Activated T-cell treated with anti-CD3 and anti-CD28 coated beads, Interleukin-2, amount 50 U/mL, for 72 hours (primary cell): Measurements from ENCODE around the gene EPB41L2. TPM values are rescaled to one million over a fixed set of nuclear protein-coding genes. Genes with fewer than 3 reads are reported as not detected.
"Not testable (repeated sequence)": the region's sequence is repeated elsewhere in the genome, so short reads cannot be mapped to it uniquely, and the experiment has no call there.

Source experiments
- ATAC-seq, 2 donors: fragments of 150-1000 bp; cut with Tn5 transposase; replicated peaks in 1 of 2; 2 replicates each; pipeline ENCODE4 v1.10.0; 2021; ENCODE audit warnings: moderate library complexity in 2 of 2, mild to moderate bottlenecking in 1 of 2
- DNase-seq, 2 donors: peaks; one replicate each; pipeline ENCODE4 v3.0.0; 2021 to 2022; ENCODE audit warnings: mixed read lengths in 1 of 2
- H3K27ac Mint-ChIP-seq: one replicate; pipeline ENCODE4 v1.8.0; 2022; ENCODE audit warnings: mild to moderate bottlenecking, moderate library complexity, mixed read lengths
- H3K27me3 Mint-ChIP-seq: one replicate; pipeline ENCODE4 v1.8.0; 2022; ENCODE audit warnings: low read depth, mixed read lengths
- H3K36me3 Mint-ChIP-seq, 2 donors: one replicate each; pipeline ENCODE4 v1.8.0; 2022; ENCODE audit warnings: mixed read lengths in 2 of 2, mild to moderate bottlenecking in 1 of 2; ENCODE audit not compliant: insufficient read depth in 2 of 2
- H3K4me1 Mint-ChIP-seq: one replicate; pipeline ENCODE4 v1.8.0; 2022; ENCODE audit warnings: low read depth, mixed read lengths
- H3K4me3 Mint-ChIP-seq, 2 donors: one replicate each; pipeline ENCODE4 v1.8.0; 2022; ENCODE audit warnings: mild to moderate bottlenecking in 2 of 2, mixed read lengths in 2 of 2, moderate library complexity in 2 of 2
- H3K9me3 Mint-ChIP-seq, 2 donors: one replicate each; pipeline ENCODE4 v1.8.0; 2022; ENCODE audit warnings: mixed read lengths in 2 of 2
- total RNA-seq, 2 donors: library from RNA; stranded (reverse); gene quantifications; one replicate each; pipeline ENCODE4 v1.2.3, GENCODE V29; 2022

Gene EPB41L2
- total RNA-seq, 2 donors from 2014 or later: 17.5 to 27.4 TPM

DNA sequence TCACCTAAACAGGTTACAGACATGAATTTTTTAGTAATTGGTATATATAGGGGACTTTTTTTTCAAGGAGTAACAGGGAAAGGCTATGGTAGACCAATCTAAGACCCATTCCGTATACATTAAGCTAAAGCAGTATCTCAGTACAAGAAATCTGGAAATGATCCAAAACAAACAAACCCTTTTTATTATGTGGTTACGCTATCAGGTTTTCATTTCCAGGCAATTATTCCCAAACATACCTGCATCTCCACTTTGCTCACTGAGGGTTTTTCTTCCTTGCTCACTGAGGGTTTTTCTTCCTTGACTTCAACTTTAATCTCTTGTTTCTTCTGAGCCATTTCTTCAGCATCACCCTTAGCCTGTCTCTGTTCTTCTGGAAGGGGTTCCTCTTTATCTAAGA is 107.3 kb downstream of the EPB41L2 start:
- Mint-ChIP-seq H3K27ac (no peak overlapping the region), H3K4me3 (no peak overlapping the region), H3K9me3 (peaks cover 0 to 4% of the 10 kb centered on the region in 2 donors), H3K27me3 (no peaks in the 10 kb centered on the region), H3K36me3 (no peaks in the 10 kb centered on the region), H3K4me1 (no peaks in the 10 kb centered on the region)
- ATAC-seq (no peak), DNase-seq (no peak)

DNA sequence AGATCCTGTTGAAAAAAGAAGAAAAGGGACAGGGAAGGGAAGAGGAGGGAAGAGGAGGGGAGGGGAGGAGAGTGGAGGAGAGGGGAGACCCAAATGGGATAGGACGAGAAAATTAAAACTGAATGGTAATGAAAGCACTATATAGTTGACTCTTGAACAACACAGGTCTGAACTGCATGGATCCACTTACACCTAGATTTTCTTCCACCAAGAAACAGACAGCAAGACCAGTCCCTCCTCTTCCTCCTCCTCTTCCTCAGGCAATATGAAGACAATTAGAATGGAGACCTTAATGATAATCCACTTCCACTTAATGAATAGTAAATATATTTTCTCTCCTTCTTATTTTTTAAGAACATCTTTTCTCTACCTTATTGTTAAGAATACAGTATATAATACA is 113.5 kb downstream of the EPB41L2 start:
- DNase-seq (no peak), ATAC-seq (no peak)
- H3K4me3 Mint-ChIP-seq: no peak overlapping the region
- no peaks in the 10 kb centered on the region for H3K36me3 Mint-ChIP-seq
- H3K27ac Mint-ChIP-seq: no peak overlapping the region
- H3K27me3 Mint-ChIP-seq: no peaks in the 10 kb centered on the region
- no peaks in the 10 kb centered on the region for H3K4me1 Mint-ChIP-seq
- H3K9me3 Mint-ChIP-seq: no peaks in the 10 kb centered on the region

DNA sequence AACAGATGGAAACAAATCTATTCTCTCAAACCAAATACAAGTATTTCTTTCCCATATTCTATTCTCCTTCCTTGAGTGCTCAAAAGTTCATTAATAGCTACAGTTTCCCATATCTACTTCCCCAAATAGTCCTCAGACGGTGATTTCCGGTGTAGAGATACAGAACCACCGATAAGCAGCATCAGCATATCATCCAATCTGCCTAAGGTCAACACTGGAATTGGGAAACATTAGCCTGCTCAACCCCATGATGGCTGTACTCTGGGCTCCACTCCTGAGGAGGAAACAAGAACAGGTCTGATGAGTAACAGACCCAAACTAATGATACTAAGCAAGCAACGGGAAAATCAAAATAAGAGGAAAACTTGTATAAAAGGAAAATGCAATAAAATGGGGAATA is 115.6 kb downstream of the EPB41L2 start:
- Mint-ChIP-seq H3K9me3 (no peaks in the 10 kb centered on the region), H3K36me3 (no peaks in the 10 kb centered on the region), H3K4me1 (no peaks in the 10 kb centered on the region), H3K27me3 (no peaks in the 10 kb centered on the region), H3K4me3 (no peak overlapping the region), H3K27ac (no peak overlapping the region)
- ATAC-seq: no peak
- no peak for DNase-seq

DNA sequence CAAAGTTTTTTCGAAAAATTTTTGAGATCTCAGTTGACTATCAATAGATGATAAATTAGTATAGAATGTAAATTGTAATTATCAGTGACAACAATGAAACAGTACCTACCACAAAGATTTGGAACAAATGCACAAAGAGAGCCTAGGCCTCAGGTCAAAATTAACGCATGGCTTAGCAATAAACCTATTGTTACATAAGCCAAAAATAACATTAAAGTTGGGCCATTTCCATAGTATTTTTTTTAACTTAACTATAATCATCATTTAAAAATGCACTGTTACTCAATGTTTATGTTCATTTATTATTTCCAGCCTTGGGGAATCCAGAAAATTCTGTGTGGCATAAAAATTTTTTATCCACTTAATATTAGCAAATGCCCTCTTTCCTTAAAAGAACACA is 117.0 kb downstream of the EPB41L2 start:
- no peak overlapping the region for H3K4me3 Mint-ChIP-seq
- H3K27ac Mint-ChIP-seq: no peak overlapping the region
- no peaks in the 10 kb centered on the region for H3K36me3 Mint-ChIP-seq
- no peaks in the 10 kb centered on the region for H3K9me3 Mint-ChIP-seq
- no peak for DNase-seq
- no peak for ATAC-seq
- no peaks in the 10 kb centered on the region for H3K4me1 Mint-ChIP-seq
- H3K27me3 Mint-ChIP-seq: no peaks in the 10 kb centered on the region

DNA sequence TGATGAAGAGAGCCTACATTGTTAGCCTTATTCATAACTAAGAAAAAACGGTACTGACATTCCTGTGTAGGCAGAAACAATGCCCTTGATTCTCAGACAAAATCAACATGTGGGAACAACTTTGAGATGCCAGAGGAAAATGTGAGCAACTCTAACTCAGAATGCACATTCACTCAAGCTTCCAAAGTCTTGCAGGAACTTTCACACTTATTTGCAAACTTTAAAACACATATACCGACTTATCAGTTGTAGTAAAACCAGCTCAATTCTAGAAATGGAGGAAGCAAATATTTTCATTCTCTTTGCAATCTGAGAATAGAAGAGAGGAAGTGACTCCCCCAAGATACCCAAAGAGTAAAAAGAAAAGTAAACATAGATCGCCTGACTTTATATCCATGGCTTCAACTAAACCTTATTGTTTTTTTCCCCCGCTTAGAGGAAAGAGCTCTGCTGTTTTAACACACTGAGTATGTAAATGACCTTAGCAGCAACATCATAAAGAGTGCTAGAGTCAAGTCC is 117.6 kb downstream of the EPB41L2 start:
- H3K4me1 Mint-ChIP-seq: no peaks in the 10 kb centered on the region
- no peak overlapping the region for H3K4me3 Mint-ChIP-seq
- no peak for DNase-seq
- no peaks in the 10 kb centered on the region for H3K9me3 Mint-ChIP-seq
- no peaks in the 10 kb centered on the region for H3K36me3 Mint-ChIP-seq
- ATAC-seq: no peak
- H3K27me3 Mint-ChIP-seq: no peaks in the 10 kb centered on the region
- H3K27ac Mint-ChIP-seq: no peak overlapping the region

DNA sequence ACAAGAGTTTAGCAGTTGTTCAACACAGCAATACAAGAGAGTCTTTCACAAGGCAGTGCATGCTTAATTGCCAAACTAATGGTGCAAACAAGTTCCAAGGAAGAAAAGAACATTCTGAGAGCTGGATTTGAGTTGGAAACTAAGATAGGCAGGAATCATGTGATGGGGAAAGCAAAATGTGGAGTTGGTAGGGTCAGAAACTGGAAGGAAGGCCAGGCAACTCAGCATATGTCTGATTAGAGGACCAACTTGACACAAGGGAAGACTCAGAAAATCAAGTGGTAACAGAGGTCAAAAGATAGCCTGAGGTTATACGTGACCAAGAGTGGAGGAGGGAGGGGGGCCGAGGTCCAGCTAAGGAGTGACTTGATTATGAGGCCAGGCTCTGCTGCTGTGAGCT is 118.6 kb downstream of the EPB41L2 start:
- ATAC-seq (no peak), DNase-seq (no peak)
- Mint-ChIP-seq H3K4me3 (no peak overlapping the region), H3K36me3 (no peaks in the 10 kb centered on the region), H3K27ac (no peak overlapping the region), H3K27me3 (no peaks in the 10 kb centered on the region), H3K4me1 (no peaks in the 10 kb centered on the region), H3K9me3 (no peaks in the 10 kb centered on the region)

DNA sequence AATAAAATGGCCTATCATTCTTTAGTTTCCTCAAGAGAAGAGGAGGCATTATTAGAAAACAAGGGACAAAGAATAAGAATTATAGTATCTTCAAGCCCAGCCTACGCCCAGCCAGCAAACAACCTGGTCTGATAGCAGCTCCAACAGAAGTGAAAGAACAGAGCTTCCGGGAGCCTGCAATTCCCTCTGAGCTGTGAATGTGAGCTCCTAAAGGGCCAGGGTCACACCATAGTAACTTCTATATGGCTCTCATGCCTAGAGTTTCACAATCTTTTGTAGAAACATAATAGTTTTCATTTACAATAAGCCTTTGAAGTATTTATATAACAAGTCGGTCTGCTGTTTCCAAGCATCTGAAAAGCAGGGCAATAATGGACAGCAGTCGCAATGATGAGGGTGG is 119.3 kb downstream of the EPB41L2 start:
- no peak for DNase-seq
- no peak for ATAC-seq
- H3K36me3 Mint-ChIP-seq: no peaks in the 10 kb centered on the region
- no peak overlapping the region for H3K27ac Mint-ChIP-seq
- H3K27me3 Mint-ChIP-seq: no peaks in the 10 kb centered on the region
- no peaks in the 10 kb centered on the region for H3K9me3 Mint-ChIP-seq
- no peak overlapping the region for H3K4me3 Mint-ChIP-seq
- H3K4me1 Mint-ChIP-seq: no peaks in the 10 kb centered on the region

DNA sequence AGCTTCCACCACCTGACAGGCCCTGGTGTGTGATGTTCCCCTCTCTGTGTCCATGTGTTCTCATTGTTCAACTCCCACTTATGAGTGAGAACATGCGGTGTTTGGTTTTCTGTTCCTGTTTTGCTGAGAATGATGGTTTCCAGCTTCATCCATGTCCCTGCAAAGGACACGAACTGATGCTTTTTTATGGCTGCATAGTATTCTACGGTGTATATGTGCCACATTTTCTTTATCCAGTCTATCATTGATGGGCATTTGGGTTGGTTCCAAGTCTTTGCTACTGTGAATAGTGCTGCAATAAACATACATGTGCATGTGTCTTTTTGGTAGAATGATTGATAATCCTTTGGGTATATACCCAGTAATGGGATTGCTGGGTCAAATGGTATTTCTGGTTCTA is 120.3 kb downstream of the EPB41L2 start:
- not testable (repeated sequence) for ATAC-seq, H3K4me3 Mint-ChIP-seq, H3K4me1 Mint-ChIP-seq, H3K36me3 Mint-ChIP-seq, H3K9me3 Mint-ChIP-seq, H3K27me3 Mint-ChIP-seq, DNase-seq, H3K27ac Mint-ChIP-seq

DNA sequence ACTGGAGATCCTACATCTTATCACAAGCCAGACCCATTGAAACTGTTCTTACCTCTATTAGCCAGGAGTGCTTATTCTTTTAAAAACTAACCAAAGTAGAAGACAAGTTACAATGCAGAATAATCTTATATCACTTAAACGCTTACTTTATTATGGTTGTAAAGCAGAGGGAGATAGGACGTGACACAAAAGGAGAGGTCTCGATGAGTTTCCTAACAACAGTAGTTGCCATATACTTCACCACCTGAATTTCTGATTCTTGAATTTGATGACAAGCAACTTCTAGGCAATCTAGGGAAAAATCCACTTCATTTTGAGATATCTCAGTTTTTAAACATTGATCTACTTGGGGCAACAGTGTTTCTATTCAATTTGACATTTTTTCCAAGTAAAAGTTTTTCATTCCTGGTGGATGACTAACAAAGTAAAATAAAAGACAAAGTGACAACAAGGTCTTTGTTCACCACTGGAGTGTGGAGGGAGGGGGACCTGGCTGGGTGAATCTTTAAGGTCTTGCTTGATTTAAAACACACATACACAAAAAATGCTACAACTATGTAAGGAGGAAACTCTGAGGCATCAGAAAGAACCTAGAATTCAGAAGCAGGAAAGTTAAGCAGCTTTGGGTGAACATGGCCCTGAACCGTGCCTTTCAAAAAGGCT is 125.0 kb downstream of the EPB41L2 start:
- Mint-ChIP-seq H3K4me1 (no peaks in the 10 kb centered on the region), H3K4me3 (no peak overlapping the region), H3K36me3 (no peaks in the 10 kb centered on the region), H3K27ac (no peak overlapping the region), H3K27me3 (no peaks in the 10 kb centered on the region), H3K9me3 (no peaks in the 10 kb centered on the region)
- DNase-seq: no peak
- no peak for ATAC-seq

DNA sequence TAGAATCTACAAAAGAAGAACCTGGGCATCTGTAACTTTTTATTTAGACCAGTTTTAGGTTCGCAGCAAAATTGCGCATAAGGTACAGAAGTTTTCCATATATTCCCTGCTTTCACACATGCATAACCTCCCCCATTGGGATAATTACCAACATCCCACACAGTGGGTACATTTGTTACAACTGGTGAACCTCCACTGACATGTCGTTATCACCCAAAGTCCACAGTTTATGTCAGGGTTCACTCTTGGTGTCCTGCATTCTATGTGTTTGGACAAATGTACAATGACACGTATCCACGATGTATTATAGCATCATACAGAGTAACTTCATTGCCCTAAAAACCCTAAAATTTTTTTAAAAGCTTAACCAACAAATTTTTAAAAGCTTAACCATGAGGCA is 126.1 kb downstream of the EPB41L2 start:
- Mint-ChIP-seq H3K27ac (no peak overlapping the region), H3K27me3 (no peaks in the 10 kb centered on the region), H3K4me1 (no peaks in the 10 kb centered on the region), H3K4me3 (no peak overlapping the region), H3K9me3 (no peaks in the 10 kb centered on the region), H3K36me3 (no peaks in the 10 kb centered on the region)
- DNase-seq: no peak
- ATAC-seq: no peak

DNA sequence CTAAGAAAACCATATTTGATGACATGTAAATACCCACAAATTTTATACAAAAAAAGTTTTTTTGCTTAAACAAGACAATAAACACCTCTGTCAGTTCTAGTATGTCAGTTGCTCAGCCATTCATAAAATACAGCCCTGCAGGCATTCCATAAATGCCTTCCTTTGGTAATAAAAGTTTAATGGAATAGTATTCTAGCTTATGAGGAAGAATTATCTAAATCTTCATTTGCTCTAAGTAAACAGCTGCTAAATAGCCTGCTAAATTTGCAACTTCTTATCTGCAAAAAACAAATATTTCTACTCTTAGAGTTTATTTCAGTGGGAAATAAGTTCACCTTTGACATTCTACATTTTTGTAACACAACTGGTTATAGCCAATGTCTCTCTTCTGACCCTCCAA is 127.1 kb downstream of the EPB41L2 start:
- no peak overlapping the region for H3K27ac Mint-ChIP-seq
- ATAC-seq (no peak), DNase-seq (no peak)
- H3K36me3 Mint-ChIP-seq: no peaks in the 10 kb centered on the region
- H3K27me3 Mint-ChIP-seq: no peaks in the 10 kb centered on the region
- H3K9me3 Mint-ChIP-seq: no peaks in the 10 kb centered on the region
- H3K4me1 Mint-ChIP-seq: no peaks in the 10 kb centered on the region
- H3K4me3 Mint-ChIP-seq: no peak overlapping the region

DNA sequence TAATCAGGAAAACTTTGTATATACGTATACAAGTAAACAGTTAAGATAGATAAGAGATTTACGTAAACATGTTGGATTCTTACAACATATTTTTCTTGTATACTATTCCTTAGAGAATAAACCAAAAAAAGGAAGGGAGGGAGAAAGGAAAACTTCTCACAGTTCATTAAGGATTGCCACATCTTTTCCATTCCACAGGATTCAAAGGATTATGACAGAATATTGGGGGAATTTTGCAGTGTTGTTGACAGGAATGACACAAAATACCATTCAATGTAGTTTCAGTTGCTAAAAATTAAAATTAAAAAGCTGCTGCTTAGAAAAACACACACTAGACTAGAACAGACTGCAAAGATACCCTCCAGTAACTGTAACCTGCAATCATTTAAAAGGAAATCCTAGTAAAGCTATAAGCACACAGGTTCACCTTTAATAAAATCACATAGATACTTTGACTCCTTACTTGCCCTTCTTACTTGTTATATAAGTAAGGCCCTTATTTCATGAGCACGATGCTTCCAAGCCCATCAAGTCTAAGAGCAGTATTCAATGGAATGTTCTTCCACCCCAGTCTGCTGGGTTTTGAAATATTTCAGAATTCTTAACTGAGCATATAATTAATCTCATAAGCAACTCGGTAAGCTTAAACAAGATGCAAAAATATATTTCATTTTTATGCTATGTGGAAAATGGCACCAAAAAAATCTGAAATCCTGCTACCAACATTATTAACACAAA is 128.0 kb downstream of the EPB41L2 start:
- ATAC-seq (no peak), DNase-seq (no peak)
- no peak overlapping the region for H3K27ac Mint-ChIP-seq

DNA sequence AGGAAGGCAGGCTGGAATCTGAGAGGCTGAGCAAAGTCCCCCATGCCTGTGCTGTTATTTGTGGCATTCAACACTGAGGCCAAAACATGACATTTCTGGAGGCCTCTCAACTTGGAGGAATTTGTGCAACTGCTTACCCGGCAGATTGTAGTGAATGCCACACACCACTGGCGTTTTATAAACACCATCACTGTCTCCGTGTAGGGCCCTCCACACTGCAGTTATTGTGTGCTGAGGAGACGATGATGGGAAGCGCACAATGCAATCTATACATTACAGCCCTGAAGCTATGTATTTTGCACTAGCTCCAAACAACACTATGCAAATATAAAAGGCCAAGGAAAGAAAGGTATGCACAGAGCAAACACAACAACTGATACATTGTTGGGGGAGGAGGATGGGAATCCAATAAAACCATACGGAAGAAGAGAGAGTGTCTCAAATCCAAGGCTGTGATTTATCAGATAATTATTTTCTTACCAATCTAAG is 129.3 kb downstream of the EPB41L2 start:
- Mint-ChIP-seq H3K9me3 (no peaks in the 10 kb centered on the region), H3K4me1 (no peaks in the 10 kb centered on the region), H3K4me3 (no peak overlapping the region), H3K36me3 (no peaks in the 10 kb centered on the region), H3K27ac (no peak overlapping the region), H3K27me3 (no peaks in the 10 kb centered on the region)
- ATAC-seq (no peak), DNase-seq (no peak)

More for the DNA sequence above, 128.0 kb downstream of the EPB41L2 start:
- no peak overlapping the region for H3K4me3 Mint-ChIP-seq
- no peaks in the 10 kb centered on the region for H3K9me3 Mint-ChIP-seq
- no peaks in the 10 kb centered on the region for H3K36me3 Mint-ChIP-seq
- H3K27me3 Mint-ChIP-seq: no peaks in the 10 kb centered on the region
- H3K4me1 Mint-ChIP-seq: no peaks in the 10 kb centered on the region
